T-helper 2 cell treated with Interferon-gamma antibody and Interleukin-4, amounts not matched to agents 5 μg/mL and 100 μg/mL, for 36 hours (primary cell): Measurements from ENCODE around the gene CFAP70.

ENCODE experiments used
- DNase-seq: peaks from one replicate; pipeline ENCODE4 v3.0.0; 2021; ENCODE audit warnings: low spot score
- H3K27ac Mint-ChIP-seq: one replicate; pipeline ENCODE4 v1.8.0; 2021; ENCODE audit warnings: mild to moderate bottlenecking, mixed read lengths
- H3K27me3 Mint-ChIP-seq: one replicate; pipeline ENCODE4 v1.8.0; 2021; ENCODE audit warnings: low read depth, mixed read lengths
- H3K36me3 Mint-ChIP-seq: one replicate; pipeline ENCODE4 v1.8.0; 2021; ENCODE audit warnings: low read depth, mixed read lengths
- H3K4me1 Mint-ChIP-seq: one replicate; pipeline ENCODE4 v1.8.0; 2021; ENCODE audit warnings: low read depth, mixed read lengths
- H3K4me3 Mint-ChIP-seq: one replicate; pipeline ENCODE4 v1.8.0; 2022; ENCODE audit warnings: mild to moderate bottlenecking, moderate library complexity, mixed read lengths
- H3K9me3 Mint-ChIP-seq: one replicate; pipeline ENCODE4 v1.8.0; 2021; ENCODE audit warnings: mixed read lengths

CFAP70 gene

DNA sequence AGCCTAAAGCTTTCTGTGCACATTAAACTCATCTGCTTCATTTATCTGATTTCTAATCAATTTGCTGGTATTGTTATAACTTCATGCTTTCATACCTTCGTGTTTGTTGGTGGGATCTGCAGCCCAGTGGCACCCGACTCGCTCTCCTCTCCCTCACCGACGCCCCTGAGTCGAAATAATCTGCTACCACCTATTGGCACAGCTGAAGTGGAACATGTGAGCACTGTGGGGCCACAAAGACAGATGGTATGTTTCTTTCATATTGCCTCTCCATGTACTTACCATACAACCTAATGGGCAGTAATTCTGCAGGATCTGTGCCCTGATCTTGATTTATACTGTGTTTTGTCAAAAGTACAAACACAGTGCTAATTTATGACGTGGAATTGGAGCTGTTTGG is 124.0 kb downstream of the CFAP70 start:
- no peak for DNase-seq
- no peaks in the 10 kb centered on the region for H3K9me3 Mint-ChIP-seq
- peaks cover 30% of the 10 kb centered on the region for H3K36me3 Mint-ChIP-seq
- no peaks in the 10 kb centered on the region for H3K4me1 Mint-ChIP-seq
- H3K27me3 Mint-ChIP-seq, result no peaks in the 10 kb centered on the region
- no peak overlapping the region for H3K27ac Mint-ChIP-seq
- H3K4me3 Mint-ChIP-seq, result no peak overlapping the region

DNA sequence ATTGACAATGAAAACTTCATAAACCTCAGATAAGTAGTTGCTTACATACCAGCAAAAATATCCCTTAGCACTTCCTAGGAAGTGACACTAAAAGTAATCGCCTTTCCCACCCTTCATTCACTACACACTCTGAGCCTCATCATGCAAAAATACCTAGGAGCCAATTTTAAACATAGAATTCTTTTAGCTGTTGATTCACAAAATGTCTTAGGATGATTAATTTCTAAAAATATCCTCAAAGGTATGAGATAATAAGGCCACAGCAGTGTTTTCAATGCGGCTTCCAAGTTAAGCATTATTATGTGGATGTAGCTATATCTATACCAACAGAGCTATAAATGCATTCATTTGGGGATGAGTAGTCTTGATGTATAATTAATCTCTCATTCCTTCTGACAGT is 124.8 kb downstream of the CFAP70 start:
- Mint-ChIP-seq H3K27ac (no peak overlapping the region), H3K9me3 (no peaks in the 10 kb centered on the region), H3K27me3 (no peaks in the 10 kb centered on the region), H3K36me3 (peaks cover 29% of the 10 kb centered on the region), H3K4me1 (no peaks in the 10 kb centered on the region), H3K4me3 (no peak overlapping the region)
- DNase-seq, result no peak

GRCh38 chr10:73232887-73233286 is 125.8 kb downstream of the CFAP70 start:
- H3K27ac Mint-ChIP-seq, result no peak overlapping the region
- no peaks in the 10 kb centered on the region for H3K4me1 Mint-ChIP-seq
- H3K27me3 Mint-ChIP-seq, result no peaks in the 10 kb centered on the region
- H3K9me3 Mint-ChIP-seq, result no peaks in the 10 kb centered on the region
- no peak overlapping the region for H3K4me3 Mint-ChIP-seq
- peaks cover 29% of the 10 kb centered on the region for H3K36me3 Mint-ChIP-seq
- no peak for DNase-seq

DNA sequence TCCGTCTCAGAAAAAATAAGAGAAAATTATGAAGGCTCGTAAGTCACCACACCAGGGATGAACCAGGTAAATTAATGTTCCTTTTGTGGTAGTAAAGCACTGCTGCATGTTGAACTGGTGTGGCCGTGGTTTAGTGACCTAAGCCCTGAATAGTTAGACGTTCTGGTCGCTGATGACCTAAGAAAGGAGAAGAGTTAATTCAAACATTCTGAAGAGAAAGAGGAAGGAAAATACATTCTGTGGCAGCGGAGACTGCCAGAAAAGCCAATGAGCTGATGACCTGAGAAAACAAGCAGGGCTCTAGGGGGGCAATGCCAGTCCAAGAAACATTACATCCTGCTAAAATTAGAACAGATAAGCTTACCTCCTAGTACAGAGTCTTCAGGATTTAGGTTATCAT is 129.1 kb downstream of the CFAP70 start:
- no peak for DNase-seq
- Mint-ChIP-seq H3K27me3 (no peaks in the 10 kb centered on the region), H3K4me3 (no peak overlapping the region), H3K9me3 (no peaks in the 10 kb centered on the region), H3K27ac (no peak overlapping the region), H3K4me1 (no peaks in the 10 kb centered on the region), H3K36me3 (peaks cover 20% of the 10 kb centered on the region)

DNA sequence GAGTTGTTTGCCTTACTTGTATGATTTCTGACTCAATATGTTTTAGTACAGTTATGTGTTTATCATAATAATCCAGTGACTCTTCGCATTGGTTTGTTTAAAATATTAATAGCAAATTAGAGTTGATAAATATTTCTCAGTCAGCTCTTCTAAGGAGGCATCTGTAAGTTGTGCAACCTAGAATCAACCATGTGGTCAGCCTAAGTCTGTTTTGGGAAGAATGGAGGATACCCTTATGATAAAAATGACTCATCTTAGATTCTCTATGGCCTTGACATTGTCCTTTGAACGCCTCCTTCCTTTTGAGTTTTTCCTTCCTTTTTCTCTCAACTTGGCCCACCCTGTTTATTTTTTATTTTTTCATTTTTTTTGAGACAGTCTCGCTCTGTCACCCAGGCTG is 130.4 kb downstream of the CFAP70 start:
- H3K4me1 Mint-ChIP-seq, result peaks cover 2% of the 10 kb centered on the region
- no peak overlapping the region for H3K4me3 Mint-ChIP-seq
- no peak for DNase-seq
- H3K9me3 Mint-ChIP-seq, result no peaks in the 10 kb centered on the region
- H3K27me3 Mint-ChIP-seq, result no peaks in the 10 kb centered on the region
- H3K27ac Mint-ChIP-seq, result no peak overlapping the region
- peaks cover 11% of the 10 kb centered on the region for H3K36me3 Mint-ChIP-seq

DNA sequence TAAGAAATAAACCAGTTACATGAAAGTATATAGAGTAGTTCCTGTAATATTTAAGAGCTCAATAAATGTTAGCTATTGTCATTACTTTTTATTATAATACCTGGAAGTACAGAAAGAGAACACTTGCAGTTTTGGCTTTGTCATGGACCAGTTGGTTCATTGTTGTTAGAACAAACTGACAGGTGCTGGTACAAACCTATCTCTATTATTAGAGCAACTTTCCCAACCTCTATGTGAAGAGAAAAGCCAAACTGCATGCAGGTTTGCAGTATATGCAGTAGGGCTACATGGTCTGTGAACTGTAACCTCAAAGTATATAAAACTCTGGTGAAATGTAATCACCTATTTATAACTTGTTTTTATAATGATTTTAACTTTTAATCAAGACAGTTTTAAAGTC is 132.0 kb downstream of the CFAP70 start:
- no peaks in the 10 kb centered on the region for H3K27me3 Mint-ChIP-seq
- no peak for DNase-seq
- no peak overlapping the region for H3K27ac Mint-ChIP-seq
- peaks cover 15% of the 10 kb centered on the region for H3K36me3 Mint-ChIP-seq
- no peaks in the 10 kb centered on the region for H3K9me3 Mint-ChIP-seq
- H3K4me3 Mint-ChIP-seq, result no peak overlapping the region
- H3K4me1 Mint-ChIP-seq, result peaks cover 4% of the 10 kb centered on the region

DNA sequence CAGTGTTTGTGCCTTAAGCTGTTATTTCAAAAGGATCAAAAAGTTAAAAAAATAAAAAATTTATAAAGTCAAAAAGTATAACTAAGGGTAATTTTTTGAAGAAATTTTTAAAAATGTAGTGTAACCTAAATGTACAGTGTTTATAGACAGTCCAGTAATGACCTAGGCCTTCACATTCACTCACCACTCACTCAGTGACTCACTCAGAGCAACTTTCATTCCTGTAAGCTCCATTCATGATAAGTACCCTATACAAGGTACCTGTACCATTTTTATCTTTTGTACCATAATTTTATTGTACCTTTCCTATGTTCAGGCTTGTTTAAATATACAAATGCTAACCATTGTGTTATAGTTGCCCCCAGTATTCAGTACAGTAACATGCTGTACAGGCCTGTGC is 133.1 kb downstream of the CFAP70 start:
- Mint-ChIP-seq H3K9me3 (no peaks in the 10 kb centered on the region), H3K27me3 (no peaks in the 10 kb centered on the region), H3K4me1 (peaks cover 4% of the 10 kb centered on the region), H3K36me3 (peaks cover 7% of the 10 kb centered on the region), H3K27ac (no peak overlapping the region), H3K4me3 (no peak overlapping the region)
- no peak for DNase-seq

DNA sequence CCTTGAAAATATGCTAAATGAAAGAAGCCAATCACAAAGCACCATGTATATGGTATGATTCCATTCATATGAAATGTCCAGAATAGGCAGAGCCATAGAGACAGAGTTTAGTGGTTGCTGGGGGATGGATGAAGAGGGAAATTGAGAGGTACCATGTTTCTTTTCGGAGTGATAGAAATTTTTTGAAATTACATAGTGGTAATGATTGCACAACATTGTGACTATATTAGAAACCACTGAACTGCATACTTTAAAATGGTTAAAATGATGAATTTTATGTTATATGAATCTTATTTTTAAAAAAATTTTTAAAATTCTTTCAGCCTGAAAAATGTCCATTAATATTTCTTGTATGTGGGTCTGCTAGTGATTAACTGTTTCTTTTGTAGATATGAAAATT is 137.7 kb downstream of the CFAP70 start:
- peaks cover 2% of the 10 kb centered on the region for H3K9me3 Mint-ChIP-seq
- H3K27me3 Mint-ChIP-seq, result no peaks in the 10 kb centered on the region
- H3K27ac Mint-ChIP-seq, result no peak overlapping the region
- H3K36me3 Mint-ChIP-seq, result peaks cover 22% of the 10 kb centered on the region
- H3K4me3 Mint-ChIP-seq, result no peak overlapping the region
- peaks cover 18% of the 10 kb centered on the region for H3K4me1 Mint-ChIP-seq
- DNase-seq, result no peak

- Mint-ChIP-seq H3K27ac (no peak overlapping the region), H3K4me1 (peaks cover 18% of the 10 kb centered on the region), H3K27me3 (no peaks in the 10 kb centered on the region), H3K4me3 (no peak overlapping the region), H3K9me3 (peaks cover 3% of the 10 kb centered on the region), H3K36me3 (peaks cover 29% of the 10 kb centered on the region)
- DNase-seq, result no peak
Observed at GRCh38 chr10:73219384-73219783, 139.3 kb downstream of the CFAP70 start.

GRCh38 chr10:73218431-73219191 is 140.1 kb downstream of the CFAP70 start:
- Mint-ChIP-seq H3K9me3 (peaks cover 3% of the 10 kb centered on the region), H3K27ac (no peak overlapping the region), H3K4me1 (peaks cover 16% of the 10 kb centered on the region), H3K4me3 (no peak overlapping the region), H3K27me3 (no peaks in the 10 kb centered on the region), H3K36me3 (peaks cover 29% of the 10 kb centered on the region)
- DNase-seq, result no peak

DNA sequence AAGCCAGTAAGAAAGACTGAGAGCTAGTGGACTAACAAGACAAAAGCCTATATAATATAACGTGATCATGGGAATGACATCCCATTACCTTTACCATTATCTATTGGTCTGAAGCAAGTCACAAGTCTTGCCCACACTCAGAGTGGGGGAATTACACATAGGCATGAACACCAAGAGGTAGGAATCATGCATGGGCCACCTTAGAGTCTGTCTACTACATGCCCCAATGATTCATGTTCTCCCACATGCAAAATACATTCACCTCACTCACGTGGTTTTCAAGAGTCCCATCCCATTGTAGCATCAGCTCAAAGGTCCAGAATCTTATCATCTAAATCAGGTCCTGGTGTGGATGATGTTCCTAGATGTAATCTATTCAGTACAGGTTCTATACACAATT is 141.0 kb downstream of the CFAP70 start:
- H3K36me3 Mint-ChIP-seq, result peaks cover 28% of the 10 kb centered on the region
- no peaks in the 10 kb centered on the region for H3K27me3 Mint-ChIP-seq
- H3K4me3 Mint-ChIP-seq, result no peak overlapping the region
- H3K27ac Mint-ChIP-seq, result no peak overlapping the region
- DNase-seq, result no peak
- peaks cover 13% of the 10 kb centered on the region for H3K4me1 Mint-ChIP-seq
- H3K9me3 Mint-ChIP-seq, result peaks cover 3% of the 10 kb centered on the region

GRCh38 chr10:73215749-73216148 is 142.9 kb downstream of the CFAP70 start:
- Mint-ChIP-seq H3K4me1 (peaks cover 13% of the 10 kb centered on the region), H3K36me3 (peaks cover 22% of the 10 kb centered on the region), H3K27ac (no peak overlapping the region), H3K4me3 (no peak overlapping the region), H3K27me3 (no peaks in the 10 kb centered on the region), H3K9me3 (peaks cover 3% of the 10 kb centered on the region)
- DNase-seq, result no peak

- Mint-ChIP-seq H3K36me3 (peaks cover 9% of the 10 kb centered on the region), H3K4me3 (no peak overlapping the region), H3K27ac (no peak overlapping the region), H3K9me3 (peaks cover 3% of the 10 kb centered on the region), H3K27me3 (no peaks in the 10 kb centered on the region), H3K4me1 (no peaks in the 10 kb centered on the region)
- no peak for DNase-seq
Observed at GRCh38 chr10:73211106-73211811, 147.4 kb downstream of the CFAP70 start.

DNA sequence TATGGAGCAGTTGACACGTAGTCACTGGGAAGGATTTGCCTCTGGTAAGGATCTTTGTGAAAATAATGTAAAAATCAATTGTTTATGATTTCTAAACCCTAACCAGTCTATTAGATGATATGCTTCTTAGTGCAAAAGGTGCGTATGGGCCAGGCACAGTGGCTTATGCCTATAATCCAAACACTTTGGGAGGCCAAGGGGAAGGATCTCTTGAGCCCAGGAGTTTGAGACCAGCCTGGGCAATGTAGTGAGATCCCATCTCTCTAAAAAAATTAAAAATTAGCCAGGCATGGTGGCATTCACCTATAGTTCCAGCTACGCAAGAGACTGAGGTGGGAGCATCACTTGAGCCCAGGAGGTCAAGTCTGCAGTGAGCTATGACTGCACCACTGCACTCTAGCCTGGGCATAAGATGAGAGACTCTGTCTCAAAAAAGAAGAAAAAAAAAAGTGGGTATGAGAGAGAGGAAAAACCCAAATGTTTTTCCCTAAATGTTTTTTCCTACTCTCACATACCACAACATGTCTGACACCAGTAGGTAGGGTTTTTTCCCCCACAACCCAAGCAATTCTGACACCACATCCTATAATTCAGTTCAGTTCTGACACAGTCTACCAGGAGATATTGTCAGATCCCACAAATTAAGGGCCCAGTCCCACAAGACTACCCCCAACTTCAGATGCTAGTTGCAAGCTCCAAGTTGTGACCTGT is 148.1 kb downstream of the CFAP70 start:
- H3K36me3 Mint-ChIP-seq, result peaks cover 5% of the 10 kb centered on the region
- no peaks in the 10 kb centered on the region for H3K9me3 Mint-ChIP-seq
- no peak overlapping the region for H3K4me3 Mint-ChIP-seq
- H3K27me3 Mint-ChIP-seq, result no peaks in the 10 kb centered on the region
- no peaks in the 10 kb centered on the region for H3K4me1 Mint-ChIP-seq
- no peak overlapping the region for H3K27ac Mint-ChIP-seq
- no peak for DNase-seq
